GM13976 (cell line): ENCODE data around the gene GPR161.

Source experiments
- DNase-seq: peaks from one replicate; pipeline ENCODE4 v3.0.0; 2012; ENCODE audit warnings: low spot score
- CTCF ChIP-seq: IDR thresholded peaks from 2 replicates; pipeline ENCODE4 v1.5.1; 2012; ENCODE audit warnings: borderline replicate concordance, mild to moderate bottlenecking; ENCODE audit not compliant: insufficient read depth; ENCODE audit errors: extremely low read depth, missing control alignments, control extremely low read depth
- in situ Hi-C: fragments of 300-500 bp; cut with MboI; formaldehyde crosslinking; loops from one replicate; pipeline ENCODE4 v1.12.0; 2022; ENCODE audit warnings: low sequenced_read_pairs, mixed read lengths, inconsistent platforms; ENCODE audit not compliant: unreplicated experiment

Gene GPR161

GRCh38 chr1:168148916-168149315 lies 12.2 kb upstream of the GPR161 start:
- TF ChIP-seq CTCF = no peak
- DNase-seq = peak; percentile 68
- in situ Hi-C loops = no loop called here

- DNase-seq = no peak
- in situ Hi-C loops = no loop called here
- no peak for TF ChIP-seq CTCF
Observed at GRCh38 chr1:168146626-168147025, 9.9 kb upstream of the GPR161 start.

DNA sequence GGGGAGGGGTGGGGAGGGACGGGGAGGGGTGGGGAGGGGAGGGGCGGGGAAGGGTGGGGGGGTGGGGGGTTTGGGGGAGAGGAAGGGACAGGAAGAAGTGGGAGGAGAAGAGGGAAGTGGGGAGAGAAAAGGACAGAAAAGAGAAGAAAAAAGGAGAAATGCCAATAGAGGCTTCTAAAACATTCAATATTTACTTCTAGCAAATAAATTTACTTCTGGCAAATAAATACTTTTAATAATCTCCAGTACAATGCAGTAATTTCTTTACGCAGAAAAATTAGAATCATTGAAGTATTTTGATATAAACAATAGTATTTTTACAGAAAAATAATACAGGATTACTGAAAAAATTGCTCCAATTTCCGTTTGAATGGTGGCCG lies 9.4 kb upstream of the GPR161 start:
- in situ Hi-C loops = no loop called here
- TF ChIP-seq CTCF = no peak
- DNase-seq = no peak

DNA sequence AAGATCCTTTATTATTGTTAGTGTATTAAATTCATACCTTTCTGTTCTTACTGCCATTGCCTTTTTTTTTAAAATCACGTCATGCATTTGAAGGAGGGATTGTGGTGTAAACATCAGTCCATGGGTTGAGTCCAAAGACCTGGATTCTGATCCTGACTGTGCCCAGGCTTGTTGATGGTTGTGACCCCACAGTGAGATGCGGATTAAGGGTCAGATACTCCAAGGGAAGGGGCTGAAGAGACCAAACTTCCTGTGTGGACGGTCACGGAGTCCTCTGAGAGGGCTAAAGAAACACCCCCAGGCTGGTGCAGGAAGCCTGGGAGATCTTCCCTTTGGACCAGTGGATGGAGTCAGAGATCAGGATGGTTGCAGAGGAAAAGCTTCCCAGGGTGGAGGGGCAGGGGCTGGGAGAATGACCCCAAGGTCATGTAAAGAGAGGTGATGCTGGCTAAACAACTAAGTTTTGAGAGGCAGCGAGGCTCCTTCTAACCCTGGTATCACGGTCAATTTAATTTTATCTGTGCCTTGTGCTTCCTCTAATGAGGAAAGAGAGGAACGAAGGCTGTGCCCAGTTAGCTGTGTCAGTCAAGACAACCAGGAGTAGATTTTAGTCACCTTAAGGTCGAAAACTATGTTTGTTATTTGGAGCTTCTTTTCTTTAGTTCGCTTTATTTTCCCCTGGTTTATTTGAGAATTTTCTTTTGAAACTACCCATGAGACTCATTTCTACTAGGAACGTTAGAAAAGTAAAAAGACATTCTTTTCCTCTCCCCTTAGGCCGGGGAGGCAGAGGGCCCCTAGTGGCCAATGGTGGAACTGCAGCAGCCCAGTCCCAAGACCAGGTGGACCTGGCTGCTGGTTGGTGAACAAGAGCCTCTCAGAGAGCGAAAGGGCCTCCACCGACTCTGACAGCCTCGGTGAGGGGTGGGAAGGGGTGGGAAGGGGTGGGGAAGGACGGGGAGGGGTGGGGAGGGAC lies 8.7 kb upstream of the GPR161 start:
- DNase-seq = peak; percentile 91
- TF ChIP-seq CTCF = peak; percentile 98
- in situ Hi-C loops = no loop called here

DNA sequence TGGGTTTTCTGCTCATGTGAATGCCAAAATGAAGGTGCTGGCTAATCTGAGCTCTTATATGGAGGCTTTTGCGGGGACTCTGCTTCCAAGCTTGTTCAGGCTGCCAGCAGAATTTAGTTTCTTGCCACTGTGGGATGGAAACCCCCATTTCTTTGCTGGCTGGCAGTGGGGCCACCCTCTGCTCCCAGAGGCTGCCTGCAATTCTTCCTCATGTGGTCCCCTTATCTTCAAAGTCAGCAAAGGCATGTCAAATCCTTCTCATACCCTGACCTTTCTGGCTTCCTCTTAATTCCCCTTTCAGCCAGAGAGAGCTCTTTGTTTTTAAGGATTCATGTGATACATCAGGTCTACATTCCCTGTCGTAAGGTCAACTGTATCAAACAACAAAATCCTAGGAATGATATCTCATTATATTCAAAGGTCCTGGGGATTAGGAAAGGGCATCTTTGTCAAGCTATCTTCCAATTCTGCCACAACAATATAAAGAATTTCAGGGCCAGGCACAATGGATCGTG lies 5.2 kb upstream of the GPR161 start:
- no peak for DNase-seq
- no peak for TF ChIP-seq CTCF
- in situ Hi-C loops = no loop called here

GRCh38 chr1:168139070-168139469 lies 2.3 kb upstream of the GPR161 start:
- in situ Hi-C loops = no loop called here
- no peak for DNase-seq
- TF ChIP-seq CTCF = no peak
